OCI-LY1 (cell line): ENCODE measurements around the gene RAB6B.

Experiments
- CTCF ChIP-seq: fragments of 200-600 bp; sonication (generic), shearing (Covaris generic); IDR thresholded peaks from 2 replicates; pipeline ENCODE4 v1.5.1; 2017; ENCODE audit warnings: mild to moderate bottlenecking, antibody characterized with exemption, low read length, moderate library complexity, mixed read lengths
- EZH2 ChIP-seq: fragments of 200-600 bp; sonication (generic), shearing (Covaris generic); IDR thresholded peaks from 2 replicates; pipeline ENCODE4 v1.8.0; 2017; ENCODE audit warnings: borderline replicate concordance, mixed run types, mild to moderate bottlenecking, antibody characterized with exemption, low read length, moderate library complexity, mixed read lengths

- TF ChIP-seq CTCF (no peak), EZH2 (no peak)
Measured at GRCh38 chr3:133792171-133792763, 103.4 kb downstream of the RAB6B start.
